ENCODE data around the gene LDLRAP1.
"Not testable (repeated sequence)": the region's sequence is repeated elsewhere in the genome, so short reads cannot be mapped to it uniquely, and the experiment has no call there.

GRCh38 chr1:25600971-25601699, 57.7 kb downstream of the LDLRAP1 start:
- TF ChIP-seq CTCF, EZH2phosphoT487 (IDR thresholded peaks at IDR 0.05): not testable (repeated sequence)
